ENCODE measurements around the gene FUZ.

GRCh38 chr19:49782515-49782914 is 30.6 kb downstream of the FUZ start:
- TF ChIP-seq CTCF (IDR thresholded peaks at IDR 0.05) (no peak), POLR2A (IDR thresholded peaks at IDR 0.05) (no peak)

Measured in gastroesophageal sphincter (tissue), 3 donors.